Measurements from ENCODE around the gene HOXA5.

DNA sequence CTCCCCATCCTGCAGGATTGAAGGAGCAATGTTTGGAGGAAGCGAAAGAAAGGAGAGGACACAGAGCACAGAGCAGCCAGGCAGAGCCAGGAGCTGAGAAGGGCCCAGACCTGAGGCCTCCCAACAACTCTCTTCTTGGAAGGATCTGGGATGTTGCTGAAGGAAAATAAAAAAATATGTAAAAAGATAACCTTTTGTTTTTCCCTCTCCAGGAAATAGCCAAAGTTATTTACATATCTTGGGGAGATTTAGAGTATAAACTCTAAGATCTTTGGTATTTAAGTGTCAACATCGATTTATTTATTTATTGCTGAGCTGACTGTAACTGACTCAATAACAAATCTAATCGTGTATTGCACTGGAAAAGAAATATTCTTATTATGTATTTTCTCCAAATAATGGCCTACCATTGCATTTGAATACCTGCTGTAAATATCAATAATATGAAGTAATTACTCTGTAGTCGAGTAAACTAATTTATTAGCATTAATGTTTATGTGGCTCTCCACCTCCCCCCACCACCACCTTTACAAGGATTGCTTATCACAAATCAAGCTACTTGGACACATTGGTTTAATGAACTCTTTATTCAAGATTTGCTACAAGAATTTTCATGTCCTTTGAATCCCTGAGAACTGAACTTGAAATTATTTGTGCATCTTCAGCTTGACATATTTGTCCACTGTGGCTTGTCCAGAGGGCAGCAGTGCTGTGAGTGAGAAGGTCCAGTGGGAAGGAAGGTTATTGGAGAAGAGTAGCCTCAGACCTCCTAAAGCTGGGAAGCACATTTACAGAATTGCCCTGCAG is 43.4 kb upstream of the HOXA5 start:
- TF ChIP-seq, protein P1, sequence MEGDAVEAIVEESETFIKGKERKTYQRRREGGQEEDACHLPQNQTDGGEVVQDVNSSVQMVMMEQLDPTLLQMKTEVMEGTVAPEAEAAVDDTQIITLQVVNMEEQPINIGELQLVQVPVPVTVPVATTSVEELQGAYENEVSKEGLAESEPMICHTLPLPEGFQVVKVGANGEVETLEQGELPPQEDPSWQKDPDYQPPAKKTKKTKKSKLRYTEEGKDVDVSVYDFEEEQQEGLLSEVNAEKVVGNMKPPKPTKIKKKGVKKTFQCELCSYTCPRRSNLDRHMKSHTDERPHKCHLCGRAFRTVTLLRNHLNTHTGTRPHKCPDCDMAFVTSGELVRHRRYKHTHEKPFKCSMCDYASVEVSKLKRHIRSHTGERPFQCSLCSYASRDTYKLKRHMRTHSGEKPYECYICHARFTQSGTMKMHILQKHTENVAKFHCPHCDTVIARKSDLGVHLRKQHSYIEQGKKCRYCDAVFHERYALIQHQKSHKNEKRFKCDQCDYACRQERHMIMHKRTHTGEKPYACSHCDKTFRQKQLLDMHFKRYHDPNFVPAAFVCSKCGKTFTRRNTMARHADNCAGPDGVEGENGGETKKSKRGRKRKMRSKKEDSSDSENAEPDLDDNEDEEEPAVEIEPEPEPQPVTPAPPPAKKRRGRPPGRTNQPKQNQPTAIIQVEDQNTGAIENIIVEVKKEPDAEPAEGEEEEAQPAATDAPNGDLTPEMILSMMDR (IDR thresholded peaks at IDR 0.05; ENCODE audit: insufficient read depth, low read length): no peak
- TF ChIP-seq SPI1 (IDR thresholded peaks at IDR 0.05; ENCODE audit: borderline replicate concordance, low read depth): no peak
- no peak for TF ChIP-seq POLR2AphosphoS5 (IDR thresholded peaks at IDR 0.05; ENCODE audit: low read depth)
- TF ChIP-seq, protein P2, sequence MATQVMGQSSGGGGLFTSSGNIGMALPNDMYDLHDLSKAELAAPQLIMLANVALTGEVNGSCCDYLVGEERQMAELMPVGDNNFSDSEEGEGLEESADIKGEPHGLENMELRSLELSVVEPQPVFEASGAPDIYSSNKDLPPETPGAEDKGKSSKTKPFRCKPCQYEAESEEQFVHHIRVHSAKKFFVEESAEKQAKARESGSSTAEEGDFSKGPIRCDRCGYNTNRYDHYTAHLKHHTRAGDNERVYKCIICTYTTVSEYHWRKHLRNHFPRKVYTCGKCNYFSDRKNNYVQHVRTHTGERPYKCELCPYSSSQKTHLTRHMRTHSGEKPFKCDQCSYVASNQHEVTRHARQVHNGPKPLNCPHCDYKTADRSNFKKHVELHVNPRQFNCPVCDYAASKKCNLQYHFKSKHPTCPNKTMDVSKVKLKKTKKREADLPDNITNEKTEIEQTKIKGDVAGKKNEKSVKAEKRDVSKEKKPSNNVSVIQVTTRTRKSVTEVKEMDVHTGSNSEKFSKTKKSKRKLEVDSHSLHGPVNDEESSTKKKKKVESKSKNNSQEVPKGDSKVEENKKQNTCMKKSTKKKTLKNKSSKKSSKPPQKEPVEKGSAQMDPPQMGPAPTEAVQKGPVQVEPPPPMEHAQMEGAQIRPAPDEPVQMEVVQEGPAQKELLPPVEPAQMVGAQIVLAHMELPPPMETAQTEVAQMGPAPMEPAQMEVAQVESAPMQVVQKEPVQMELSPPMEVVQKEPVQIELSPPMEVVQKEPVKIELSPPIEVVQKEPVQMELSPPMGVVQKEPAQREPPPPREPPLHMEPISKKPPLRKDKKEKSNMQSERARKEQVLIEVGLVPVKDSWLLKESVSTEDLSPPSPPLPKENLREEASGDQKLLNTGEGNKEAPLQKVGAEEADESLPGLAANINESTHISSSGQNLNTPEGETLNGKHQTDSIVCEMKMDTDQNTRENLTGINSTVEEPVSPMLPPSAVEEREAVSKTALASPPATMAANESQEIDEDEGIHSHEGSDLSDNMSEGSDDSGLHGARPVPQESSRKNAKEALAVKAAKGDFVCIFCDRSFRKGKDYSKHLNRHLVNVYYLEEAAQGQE (IDR thresholded peaks at IDR 0.05; ENCODE audit: insufficient replicate concordance, low read depth): no peak

Data from HL-60 (cell line).